Endothelial cell of umbilical vein (primary cell): ENCODE data around the gene ARHGAP18. TPM values are rescaled to one million over a fixed set of nuclear protein-coding genes. Genes with fewer than 3 reads are reported as not detected.

Source experiments
- BruUV-seq: library from RNA; stranded (reverse); fragments of 400-500 nt; replicated peaks from 2 replicates; lab custom pipeline; 2021; lab: Mats Ljungman, UMichigan
- CTCF ChIA-PET: fragments of 300-600, 350-600 bp; sonication (Branson Sonifier 250); formaldehyde crosslinking; loops from one replicate; lab custom pipeline; 2021; ENCODE audit warnings: antibody characterized with exemption, inconsistent platforms; lab: Charles Lee
- POLR2A ChIA-PET: fragments of 300-600, 350-600 bp; sonication (Branson Sonifier 250); formaldehyde crosslinking; loops from one replicate; lab custom pipeline; 2021; ENCODE audit warnings: antibody characterized with exemption, inconsistent platforms; lab: Charles Lee
- DNase-seq: peaks from one replicate; pipeline ENCODE4 v3.0.0-alpha.2; 2011; ENCODE audit warnings: low read depth, low spot score
- FAIRE-seq: peaks from 2 replicates; lab custom pipeline; 2011; peaks lifted over from hg19 to GRCh38; lab: Jason Lieb, UNC
- H2AFZ ChIP-seq: 2 replicates; pipeline ENCODE4 v1.6.0; 2012; ENCODE audit warnings: low read depth, low read length, control low read depth, inconsistent platforms
- H3K27ac ChIP-seq: 2 replicates; pipeline ENCODE4 v1.5.1; 2011; ENCODE audit warnings: low read depth, mild to moderate bottlenecking, control low read depth, low read length, moderate library complexity; ENCODE audit not compliant: insufficient read depth
- H3K27me3 ChIP-seq, 2 experiments: 2 replicates each; pipeline versions ENCODE4 v1.6.0 to v1.6.1; 2011; ENCODE audit warnings: low read length in 2 of 2, mixed read lengths in 1 of 2; ENCODE audit not compliant: control insufficient read depth in 2 of 2, insufficient read depth in 2 of 2
- H3K36me3 ChIP-seq, 2 experiments: 2 replicates in 1 of 2; 3 replicates in 1 of 2; pipeline ENCODE4 v1.5.1; 2011; ENCODE audit warnings: low read length in 2 of 2, mild to moderate bottlenecking in 1 of 2, moderate library complexity in 1 of 2; ENCODE audit not compliant: control insufficient read depth in 2 of 2, insufficient read depth in 2 of 2; ENCODE audit errors: extremely low read depth in 1 of 2
- H3K4me1 ChIP-seq: 3 replicates; pipeline ENCODE4 v1.5.1; 2011; ENCODE audit warnings: mild to moderate bottlenecking, low read length; ENCODE audit not compliant: control insufficient read depth, insufficient read depth; ENCODE audit errors: extremely low read depth
- H3K4me2 ChIP-seq: 2 replicates; pipeline ENCODE4 v1.6.1; 2011; ENCODE audit warnings: low read length, control low read depth, mixed read lengths; ENCODE audit not compliant: insufficient read depth
- H3K4me3 ChIP-seq, 3 experiments: fragments of 200-600 bp in 1 of 3; sonication (generic), shearing (Covaris generic) in 1 of 3; replicated peaks in 1 of 3; 2 replicates each; pipeline ENCODE4 v1.5.1; 2011 to 2016; ENCODE audit warnings: control low read depth in 3 of 3, low read length in 3 of 3, mild to moderate bottlenecking in 2 of 3, inconsistent platforms in 1 of 3, low read depth in 1 of 3, moderate library complexity in 1 of 3; ENCODE audit not compliant: insufficient read depth in 1 of 3
- H3K79me2 ChIP-seq: 2 replicates; pipeline ENCODE4 v1.6.0; 2012; ENCODE audit warnings: low read length, inconsistent platforms; ENCODE audit not compliant: control insufficient read depth, insufficient read depth
- H3K9ac ChIP-seq: replicated peaks from 2 replicates; pipeline ENCODE3; 2011; ENCODE audit warnings: low read length, control low read depth; ENCODE audit not compliant: insufficient read depth; ENCODE audit errors: extremely low read depth
- H3K9me1 ChIP-seq: replicated peaks from 3 replicates; pipeline ENCODE4 v1.6.0; 2011; ENCODE audit warnings: mild to moderate bottlenecking, low read length; ENCODE audit not compliant: control insufficient read depth, insufficient read depth; ENCODE audit errors: extremely low read depth
- H3K9me3 ChIP-seq: replicated peaks from 2 replicates; pipeline ENCODE4 v1.5.1; 2012; ENCODE audit warnings: low read length, inconsistent platforms; ENCODE audit not compliant: control insufficient read depth, insufficient read depth
- H4K20me1 ChIP-seq: replicated peaks from 2 replicates; pipeline ENCODE3; 2011; ENCODE audit warnings: mild to moderate bottlenecking, low read length; ENCODE audit not compliant: control insufficient read depth, insufficient read depth; ENCODE audit errors: extremely low read depth
- EZH2 ChIP-seq: IDR thresholded peaks from 2 replicates; pipeline ENCODE4 v1.6.1; 2012; ENCODE audit warnings: borderline replicate concordance, low read depth, mild to moderate bottlenecking, moderate library complexity, low read length, inconsistent platforms; ENCODE audit not compliant: severe bottlenecking
- MAX ChIP-seq: IDR thresholded peaks from 2 replicates; pipeline ENCODE4 v1.6.1; 2011; ENCODE audit not compliant: insufficient read depth, insufficient read length
- MYC ChIP-seq: IDR thresholded peaks from one replicate; pipeline ENCODE4 v1.6.1; 2011; ENCODE audit warnings: mild to moderate bottlenecking, low read depth, low read length
- POLR2AphosphoS5 ChIP-seq: IDR thresholded peaks from 2 replicates; pipeline ENCODE4 v1.6.1; 2012; ENCODE audit warnings: low read depth, mild to moderate bottlenecking, control low read depth, low read length, moderate library complexity; ENCODE audit not compliant: insufficient read depth
- dilution Hi-C: fragments of 300-500 bp; cut with MboI; formaldehyde crosslinking; loops from one replicate; pipeline ENCODE4 v1.15.0; 2019; ENCODE audit warnings: low sequenced_read_pairs; ENCODE audit not compliant: extremely low pct_ligation_motif_present
- intact Hi-C: fragments of 100-400 bp; cut with micrococcal nuclease; formaldehyde crosslinking; loops from one replicate; pipeline ENCODE4 v1.10.0; 2022
- polyA plus RNA-seq, 4 experiments: library from polyadenylated mRNA; depleted of rRNA in 3 of 4; stranded (reverse) in 3 of 4; unstranded in 1 of 4; fragments of >200 nt; gene quantifications; 2 replicates each; pipeline versions ENCODE4 v1.2.1 to v1.2.3, GENCODE V29; 2011 to 2012; ENCODE audit warnings: missing spikeins in 1 of 4
- total RNA-seq: library from RNA; stranded (reverse); gene quantifications from 2 replicates; pipeline ENCODE4 v1.2.3, GENCODE V29; 2021

Gene ARHGAP18
- total and polyA plus RNA-seq, 2 donors (not counting 3 experiments of a cell fraction or from before 2014, with no cell fraction given): 13.1 to 86.1 TPM

- Histone ChIP-seq H3K4me2 (peak overlapping the region; percentile 35), H3K79me2 (peaks cover 72% of the 10 kb centered on the region), H3K9ac (peak overlapping the region; percentile 78), H3K27ac (peak overlapping the region; percentile 98), H2AFZ (no peak overlapping the region), H3K36me3 (peaks cover 3% of the 10 kb centered on the region in 2 experiments), H4K20me1 (no peaks in the 10 kb centered on the region), H3K4me1 (peaks cover 64% of the 10 kb centered on the region), H3K27me3 (no peaks in the 10 kb centered on the region), H3K9me3 (no peaks in the 10 kb centered on the region), H3K9me1 (no peaks in the 10 kb centered on the region), H3K4me3 (no peak overlapping the region)
- BruUV-seq: no TSS peak
- intact Hi-C loops: loop anchor here (1.0 to 2.0 kb wide), 4 partner anchors 12 to 41 kb away; partner anchors contain the start of gene ARHGAP18
- DNase-seq (no peak), FAIRE-seq (peak; percentile 12)
- CTCF ChIA-PET: interaction anchor here (0.6 to 2.5 kb wide), 3 partner anchors 12 to 336 kb away, joined by 3 to 10 read pairs (median 4); no protein-coding TSS in a partner anchor
- dilution Hi-C loops: no loop called here
- TF ChIP-seq EZH2 (no peak), POLR2AphosphoS5 (no peak), MAX (no peak), MYC (no peak)
- POLR2A ChIA-PET: interaction anchor here (0.8 to 1.6 kb wide), 4 partner anchors 11 to 40 kb away, joined by 3 to 16 read pairs (median 6); no protein-coding TSS in a partner anchor
These were observed 24.9 kb downstream of the ARHGAP18 start for GRCh38 chr6:129684903-129685661.
